HG02798 (cell line): ENCODE measurements around the gene GOLGA3.
"Not testable (repeated sequence)": the region's sequence is repeated elsewhere in the genome, so short reads cannot be mapped to it uniquely, and the experiment has no call there.

Experiments used
- ATAC-seq: cut with Tn5 transposase; IDR thresholded peaks from one replicate; pipeline ENCODE4 v1.9.1; 2021; ENCODE audit warnings: mild to moderate bottlenecking; ENCODE audit not compliant: unreplicated experiment, poor library complexity

The GOLGA3 gene

DNA sequence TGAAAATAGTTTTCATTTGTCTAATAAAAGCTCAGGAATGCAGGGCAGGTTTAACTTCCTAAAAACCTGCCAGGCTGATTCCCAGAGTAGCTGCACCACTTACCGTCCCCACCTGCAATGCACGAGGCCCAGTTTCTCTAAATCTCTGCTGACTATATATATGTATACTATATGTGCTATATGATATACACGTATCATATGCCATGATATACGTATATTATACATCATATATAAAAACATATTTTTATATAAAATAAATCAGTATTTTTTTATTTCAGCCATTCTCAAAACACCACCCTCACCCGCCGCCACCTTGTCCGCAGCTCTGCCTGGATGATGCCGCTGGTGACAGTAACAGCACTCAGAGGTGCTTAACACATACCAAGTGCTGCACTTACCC lies 69.3 kb downstream of the GOLGA3 start:
- no peak for ATAC-seq

DNA sequence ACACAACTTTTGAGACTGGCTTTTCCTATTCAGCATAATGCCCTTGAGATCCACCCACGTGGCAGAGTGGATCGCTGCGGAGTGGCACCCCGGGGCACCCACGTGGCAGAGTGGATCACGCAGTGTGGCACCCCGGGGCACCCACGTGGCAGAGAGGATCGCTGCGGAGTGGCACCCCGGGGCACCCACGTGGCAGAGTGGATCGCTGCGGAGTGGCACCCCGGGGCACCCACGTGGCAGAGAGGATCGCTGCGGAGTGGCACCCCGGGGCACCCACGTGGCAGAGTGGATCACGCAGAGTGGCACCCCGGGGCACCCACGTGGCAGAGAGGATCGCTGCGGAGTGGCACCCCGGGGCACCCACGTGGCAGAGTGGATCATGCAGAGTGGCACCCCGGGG lies 69.8 kb downstream of the GOLGA3 start:
- not testable (repeated sequence) for ATAC-seq

DNA sequence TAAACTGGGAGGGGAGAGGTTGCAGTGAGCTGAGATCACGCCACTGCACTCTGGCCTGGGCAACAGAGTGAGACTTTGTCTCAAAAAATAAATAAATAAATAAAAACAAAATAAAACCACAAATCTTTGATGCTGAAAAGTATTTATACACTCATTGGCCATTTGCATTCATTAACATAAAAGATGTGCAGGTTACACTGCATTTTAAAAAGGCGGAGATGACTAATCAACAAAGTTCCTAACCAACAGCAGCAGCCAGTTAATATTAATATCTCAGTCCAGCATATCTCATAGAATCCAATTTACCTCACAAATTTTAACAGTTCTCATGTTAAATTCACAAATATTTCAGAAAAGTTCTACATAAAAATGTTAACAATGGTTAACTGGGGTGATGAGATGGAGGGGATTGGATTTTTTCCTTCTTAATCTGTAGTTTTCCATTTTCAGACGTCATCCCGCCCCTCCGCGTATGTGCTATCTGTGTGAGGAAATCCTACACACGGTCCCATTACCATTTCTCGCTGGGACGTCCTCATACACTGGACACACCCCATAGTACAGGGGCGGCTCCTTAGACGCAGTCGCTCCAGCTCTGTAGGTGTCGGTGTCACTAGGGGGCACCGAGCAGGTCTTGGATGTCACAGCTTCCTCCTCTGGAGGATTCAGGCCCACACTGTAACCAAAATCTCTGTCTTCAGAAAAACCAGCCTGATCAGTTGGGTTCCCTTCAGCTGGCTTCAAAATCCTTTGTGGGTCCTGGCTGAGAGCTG lies 74.3 kb downstream of the GOLGA3 start:
- ATAC-seq, result no peak

DNA sequence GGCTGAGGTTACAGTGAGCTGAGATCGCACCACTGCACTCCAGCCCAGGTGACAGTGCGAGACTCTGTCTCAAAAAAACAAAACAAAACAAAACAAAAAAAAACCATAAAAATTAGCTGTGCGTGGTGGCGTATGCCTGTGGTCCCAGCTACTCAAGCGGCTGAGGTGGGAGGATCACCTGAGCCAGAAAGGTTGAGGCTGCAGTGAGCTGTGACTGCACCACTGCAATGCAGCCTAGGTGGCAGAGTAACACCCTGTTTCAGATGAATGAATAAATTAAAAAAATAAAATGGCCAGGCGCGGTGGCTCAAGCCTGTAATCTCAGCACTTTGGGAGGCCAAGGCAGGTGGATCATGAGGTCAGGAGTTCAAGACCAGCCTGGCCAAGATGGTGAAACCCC lies 75.0 kb downstream of the GOLGA3 start:
- ATAC-seq, result not testable (repeated sequence)

DNA sequence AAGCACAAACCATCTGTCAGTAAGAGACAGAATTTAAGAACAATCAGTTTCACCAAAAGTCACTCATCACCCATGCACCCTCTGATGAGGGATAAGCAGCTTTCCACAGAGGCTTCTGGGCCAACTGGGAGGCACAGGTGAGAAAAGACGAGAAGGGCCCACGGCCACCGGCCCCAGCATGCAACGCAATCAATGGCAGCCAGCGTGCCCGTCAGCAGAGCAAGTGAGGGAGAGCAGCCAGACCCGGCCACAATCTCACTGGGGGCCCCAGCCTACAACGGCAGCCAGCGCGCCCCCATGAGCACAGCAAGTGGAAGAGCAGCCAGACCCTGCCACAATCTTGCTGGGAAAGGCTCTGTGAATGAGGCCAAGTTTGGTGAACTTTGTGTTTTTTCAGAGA lies 80.3 kb downstream of the GOLGA3 start:
- no peak for ATAC-seq

DNA sequence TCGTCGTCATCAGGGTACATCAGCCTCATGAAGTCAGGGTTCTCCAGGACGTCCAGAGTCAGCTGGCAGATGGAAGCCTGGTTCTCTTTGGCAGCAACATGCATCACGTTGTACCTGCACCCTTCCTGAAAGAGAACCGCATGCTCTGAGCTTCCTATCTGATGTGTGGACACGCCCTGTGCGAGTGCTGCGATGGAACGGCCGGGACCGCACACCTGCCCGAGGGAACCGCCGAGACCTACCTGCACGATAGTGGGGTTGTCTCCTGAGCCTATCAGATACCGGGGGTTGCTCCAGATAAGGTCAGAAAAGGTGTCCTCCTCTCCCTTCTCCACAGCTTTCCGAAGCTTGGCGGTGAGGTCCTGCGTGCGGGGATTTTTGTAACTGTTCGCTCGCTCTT lies 80.8 kb downstream of the GOLGA3 start:
- no peak for ATAC-seq

DNA sequence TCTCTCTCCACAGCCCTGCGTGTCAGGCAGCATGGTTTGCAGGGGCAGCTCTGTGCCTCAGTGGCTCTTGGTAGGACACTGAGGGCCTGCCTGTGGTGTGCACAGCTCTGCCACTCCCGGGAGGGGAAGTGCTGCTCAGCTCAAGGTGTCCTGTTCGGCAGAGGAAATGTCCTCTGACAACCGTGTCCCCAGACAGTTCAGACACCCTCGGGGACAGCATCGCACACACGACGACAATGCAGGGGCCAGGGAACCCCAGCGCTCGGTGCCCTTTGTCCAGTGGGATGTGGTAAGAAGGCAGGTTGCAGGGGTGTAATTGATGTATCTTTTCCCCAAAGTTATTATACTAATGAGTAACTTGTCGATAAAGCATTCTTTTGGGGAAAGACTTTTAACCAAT lies 81.3 kb downstream of the GOLGA3 start:
- no peak for ATAC-seq

DNA sequence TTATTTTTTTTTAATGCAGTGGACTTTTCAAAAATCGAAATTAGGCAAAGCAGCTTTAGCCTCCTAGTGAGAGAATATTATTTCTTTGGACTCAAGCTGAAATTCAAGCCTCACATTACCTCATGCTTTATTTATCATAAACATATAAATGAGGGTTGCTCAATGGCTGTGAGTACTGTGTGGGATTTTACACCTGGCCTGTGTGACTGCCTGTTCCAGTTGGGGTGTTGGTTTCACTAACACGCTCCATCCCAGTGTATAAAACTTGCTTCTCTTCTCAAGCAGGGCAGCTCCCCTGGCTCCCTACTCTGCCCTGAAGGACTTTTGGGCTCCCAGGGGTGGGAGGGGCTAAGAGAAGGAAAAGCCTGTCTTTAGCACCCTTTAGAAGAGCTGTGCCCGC lies 82.1 kb downstream of the GOLGA3 start:
- no peak for ATAC-seq

DNA sequence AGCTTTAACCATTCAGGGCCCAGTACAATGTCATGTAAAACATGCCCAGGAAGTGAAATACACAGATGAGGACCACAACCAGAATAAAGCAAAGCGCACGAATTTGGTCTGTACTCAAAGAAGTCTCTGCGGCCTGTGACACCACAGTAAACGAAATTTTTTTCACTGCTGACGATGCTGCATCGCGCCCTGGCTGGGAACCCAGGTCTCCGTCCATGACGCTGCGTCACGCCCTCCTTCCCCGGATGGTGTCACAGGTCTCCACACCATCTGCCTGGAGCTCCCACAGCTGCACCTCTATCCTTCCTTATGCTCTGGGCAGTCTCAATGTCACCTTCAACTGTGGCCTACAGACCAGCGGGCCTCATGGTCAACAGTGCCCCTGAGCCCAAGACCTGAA lies 84.8 kb downstream of the GOLGA3 start:
- ATAC-seq, result no peak

DNA sequence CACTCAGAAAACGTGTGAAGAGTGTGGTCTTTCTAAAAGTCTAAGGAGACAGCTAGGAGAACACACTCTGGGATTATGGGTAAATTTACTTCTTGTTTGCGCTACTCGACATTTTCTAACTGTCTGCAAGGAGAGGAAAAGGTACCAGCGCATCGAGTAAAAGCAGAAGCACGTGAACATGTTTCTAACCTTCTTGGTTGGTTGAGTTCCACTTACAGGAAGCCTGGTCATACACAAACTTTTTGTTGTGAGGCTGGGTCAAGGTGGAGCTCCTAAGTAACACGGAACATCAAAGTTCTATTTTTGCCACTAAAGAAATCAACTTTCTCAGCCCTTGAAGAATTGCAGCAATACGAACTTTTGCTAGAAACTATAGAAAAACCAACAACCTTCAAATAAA lies 87.0 kb downstream of the GOLGA3 start:
- ATAC-seq, result no peak

DNA sequence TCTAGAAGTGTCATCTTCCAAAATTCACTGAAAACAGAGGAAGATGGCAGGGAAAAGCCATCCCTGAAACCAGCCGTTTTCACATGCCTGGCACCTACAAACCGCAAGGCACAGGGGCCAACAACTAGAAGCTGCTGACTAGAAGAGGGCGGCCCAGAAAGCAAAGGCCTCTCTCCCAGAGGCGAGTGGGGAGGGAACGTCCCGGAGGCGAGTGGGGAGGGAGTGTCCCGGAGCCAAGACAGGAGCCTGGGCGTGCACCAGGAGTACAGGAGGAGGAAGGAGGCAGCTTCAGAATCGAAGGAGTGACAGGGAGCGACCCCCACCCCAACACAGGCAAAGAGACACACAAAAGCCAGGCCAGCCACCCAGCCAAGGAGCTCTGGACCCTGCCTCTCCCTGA lies 88.0 kb downstream of the GOLGA3 start:
- no peak for ATAC-seq

DNA sequence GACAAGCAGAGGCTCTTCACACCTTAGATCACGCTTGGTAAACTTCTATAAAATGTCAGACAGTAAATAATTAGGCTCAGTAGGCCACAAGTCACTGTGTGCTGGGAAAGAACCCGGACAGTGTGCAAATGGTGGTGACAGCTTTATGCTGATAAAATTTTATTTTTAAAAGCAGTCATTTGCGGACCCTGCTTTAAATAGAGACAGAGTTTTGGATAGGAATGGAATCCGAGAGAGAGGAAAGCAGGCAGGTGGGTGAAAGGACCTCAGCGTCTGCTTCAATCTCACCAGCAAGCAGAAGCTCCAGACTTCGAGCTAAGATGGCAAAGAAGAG lies 88.4 kb downstream of the GOLGA3 start:
- ATAC-seq, result no peak

DNA sequence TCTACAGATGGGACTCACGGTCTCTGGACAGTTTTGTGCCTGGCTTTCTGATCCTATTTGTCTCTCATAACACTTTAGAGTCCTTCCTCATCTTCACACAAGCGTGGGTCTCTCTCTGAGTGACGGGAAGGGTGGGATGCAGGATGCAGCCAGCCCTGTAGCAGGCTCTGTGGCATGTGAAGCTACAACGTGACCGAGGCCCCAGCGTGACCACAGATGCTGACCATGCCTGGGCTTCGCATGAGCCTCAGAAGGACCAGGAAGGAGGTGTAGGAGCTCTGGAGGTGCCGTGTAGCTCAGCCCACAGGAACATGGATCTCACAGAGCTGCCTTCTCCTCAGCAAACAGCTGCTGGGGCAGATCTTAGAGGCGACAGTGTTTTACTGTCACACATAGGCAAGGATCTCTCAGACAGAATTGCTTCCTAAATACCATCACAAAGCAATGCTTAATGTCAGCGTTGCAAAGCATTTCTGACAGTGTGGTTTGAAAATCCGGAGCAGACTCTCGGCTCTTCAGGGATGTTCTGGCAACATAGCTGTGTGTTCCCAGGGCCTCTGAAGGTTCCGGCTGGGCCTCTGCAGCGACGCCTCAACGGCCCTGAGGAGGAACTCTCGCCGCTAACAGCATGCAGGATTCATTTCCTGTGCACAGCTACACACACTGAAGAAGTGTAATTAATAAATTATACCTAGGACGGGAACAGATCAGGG lies 88.9 kb downstream of the GOLGA3 start:
- ATAC-seq, result no peak

DNA sequence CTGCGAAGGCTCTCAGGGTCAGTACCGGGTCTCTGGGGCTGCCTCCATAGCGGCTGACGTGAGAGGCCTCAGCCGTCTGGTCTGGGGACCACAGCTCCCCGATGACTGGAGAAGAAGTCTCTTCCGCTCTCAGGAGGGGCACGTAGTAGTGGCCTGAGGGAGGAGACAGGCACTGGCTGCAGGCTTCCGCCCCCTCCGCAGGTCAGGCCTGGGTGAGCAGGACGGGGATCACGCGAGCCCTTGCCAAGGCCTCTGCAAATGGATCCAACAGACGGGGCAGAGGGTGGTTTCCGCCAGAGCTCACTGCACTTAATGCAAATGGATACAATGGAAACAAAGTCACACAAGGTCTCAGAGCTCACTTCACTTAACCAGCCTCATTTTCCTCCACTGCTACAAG lies 91.8 kb downstream of the GOLGA3 start:
- ATAC-seq, result no peak

DNA sequence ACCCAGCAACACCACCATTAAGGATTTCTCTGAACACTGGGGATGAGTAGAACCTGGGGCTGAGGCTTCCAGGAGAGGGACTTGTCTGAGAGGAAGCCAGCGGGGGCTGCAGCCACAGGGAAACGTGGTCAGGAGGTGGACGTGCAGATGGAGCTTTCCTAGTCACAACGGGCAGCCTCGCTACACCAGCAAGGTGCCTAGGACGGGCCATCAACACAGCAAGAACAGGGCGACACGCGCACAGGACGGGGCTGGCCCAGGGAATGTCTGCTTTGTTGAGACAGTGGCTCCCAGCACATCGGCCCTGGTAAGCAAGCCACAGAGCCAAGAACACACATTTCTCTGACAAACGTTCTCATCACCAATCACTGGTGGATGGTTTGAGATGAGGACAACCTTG lies 92.3 kb downstream of the GOLGA3 start:
- ATAC-seq, result no peak

DNA sequence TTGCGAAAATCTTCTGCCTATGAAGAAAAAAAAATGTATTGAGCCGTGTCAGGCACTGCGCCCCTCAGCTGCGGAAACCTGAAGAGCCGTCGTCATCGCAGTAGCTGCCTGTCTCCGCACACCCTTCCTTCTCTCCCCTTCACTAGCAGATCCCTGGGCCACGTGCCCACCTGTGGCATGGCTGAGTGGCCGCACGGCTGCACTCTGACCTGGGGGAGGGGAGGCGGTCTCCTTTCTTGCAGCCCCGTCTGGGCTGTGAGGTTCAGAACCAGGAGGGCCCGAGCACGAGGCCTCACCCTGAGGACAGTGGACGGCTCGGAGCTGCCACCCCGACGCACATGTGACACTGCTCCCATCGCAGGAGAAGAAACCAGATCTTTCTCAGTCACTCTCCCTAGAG lies 93.2 kb downstream of the GOLGA3 start:
- no peak for ATAC-seq

DNA sequence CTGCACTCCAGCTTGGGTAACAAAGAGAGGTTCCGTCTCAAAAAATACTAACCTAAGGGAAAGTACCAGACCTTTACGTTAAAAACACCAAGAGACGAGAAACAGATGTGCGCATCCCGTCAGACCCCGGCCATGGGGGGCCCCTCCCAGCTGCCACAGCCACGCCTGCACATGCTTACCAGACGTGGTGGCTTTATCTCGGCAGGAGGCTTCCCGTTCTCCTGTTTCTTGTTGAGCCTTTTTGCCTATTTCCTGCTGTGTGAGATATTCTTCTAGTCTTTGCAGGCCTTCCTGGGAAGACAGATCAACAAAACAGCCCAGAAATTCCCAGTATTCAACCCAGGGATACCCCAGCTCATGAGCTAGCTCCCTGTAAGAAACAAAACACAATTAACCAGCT lies 94.5 kb downstream of the GOLGA3 start:
- ATAC-seq, result no peak

DNA sequence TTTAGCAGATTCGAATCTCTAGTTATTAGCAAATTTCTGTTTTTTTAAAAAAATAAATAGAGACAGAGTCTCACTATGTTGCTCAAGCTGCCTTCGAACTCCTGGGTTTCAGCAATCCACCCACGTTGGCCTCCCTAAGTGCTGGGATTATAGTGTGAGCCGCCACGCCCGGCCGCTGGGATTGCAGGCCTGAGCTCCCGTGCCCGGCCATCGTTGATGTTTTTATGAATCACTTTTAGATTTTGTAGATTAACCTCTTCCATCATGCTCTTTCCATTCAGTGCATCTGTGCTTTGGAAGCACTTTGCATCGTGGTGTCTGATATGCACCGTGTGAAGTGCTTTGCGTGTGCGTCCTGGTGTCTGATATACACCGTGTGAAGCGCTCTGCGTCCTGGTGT lies 97.1 kb downstream of the GOLGA3 start:
- ATAC-seq, result no peak

DNA sequence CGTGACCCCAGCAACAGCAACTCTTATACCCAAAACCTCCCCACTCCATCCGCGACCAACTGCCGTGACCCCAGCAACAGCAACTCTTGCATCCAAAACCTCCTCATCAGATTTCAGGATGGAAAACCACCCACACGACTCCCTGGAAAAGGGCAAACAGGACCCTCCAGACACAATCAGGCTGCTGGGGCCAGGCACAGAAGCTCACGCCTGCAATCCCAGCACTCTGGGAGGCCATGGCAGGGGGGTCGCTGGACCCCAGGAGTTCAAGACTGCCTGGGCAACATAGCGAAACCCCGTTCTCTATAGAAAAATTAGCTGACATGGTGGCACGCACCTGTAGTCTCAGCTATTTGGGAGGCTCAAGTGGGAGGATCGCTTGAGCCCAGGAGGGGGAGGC lies 98.3 kb downstream of the GOLGA3 start:
- ATAC-seq, result no peak

DNA sequence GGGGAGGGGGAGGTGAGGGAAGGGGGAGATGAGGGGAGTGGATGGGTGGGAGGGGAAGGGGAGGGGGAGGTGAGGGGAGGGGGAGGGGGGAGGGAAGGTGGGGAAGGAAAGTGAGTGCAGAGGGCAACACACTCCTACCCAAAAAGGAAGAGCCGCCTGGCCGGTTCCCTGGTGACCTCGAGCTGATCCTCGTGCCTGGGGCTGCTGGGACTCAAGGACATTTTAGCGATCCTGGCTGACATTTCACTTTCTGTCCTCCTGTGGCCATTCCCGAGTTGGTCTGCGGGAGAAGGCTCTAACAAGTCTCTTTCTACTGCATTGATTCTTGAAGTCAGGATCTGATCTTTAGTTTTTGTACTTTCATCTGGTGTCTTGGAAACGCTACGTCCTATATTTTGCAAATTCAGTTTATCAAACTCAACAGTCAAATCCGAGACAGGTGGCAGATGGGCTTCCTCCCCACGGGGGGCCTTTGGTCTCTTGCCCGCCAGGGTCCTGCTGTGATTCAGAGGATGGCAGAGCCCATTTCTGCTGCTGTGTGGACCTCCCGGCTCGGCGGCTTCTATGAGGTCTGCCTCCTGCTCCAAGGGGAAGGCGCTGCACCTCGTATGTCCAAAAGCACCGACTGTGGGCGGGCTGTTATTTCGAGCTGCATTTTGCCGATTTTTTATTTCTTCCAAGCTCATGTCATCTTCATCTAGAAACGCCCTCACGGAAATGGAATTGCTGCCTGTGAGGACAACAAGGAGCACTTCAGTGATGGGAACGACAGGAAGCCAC lies 98.9 kb downstream of the GOLGA3 start:
- no peak for ATAC-seq

DNA sequence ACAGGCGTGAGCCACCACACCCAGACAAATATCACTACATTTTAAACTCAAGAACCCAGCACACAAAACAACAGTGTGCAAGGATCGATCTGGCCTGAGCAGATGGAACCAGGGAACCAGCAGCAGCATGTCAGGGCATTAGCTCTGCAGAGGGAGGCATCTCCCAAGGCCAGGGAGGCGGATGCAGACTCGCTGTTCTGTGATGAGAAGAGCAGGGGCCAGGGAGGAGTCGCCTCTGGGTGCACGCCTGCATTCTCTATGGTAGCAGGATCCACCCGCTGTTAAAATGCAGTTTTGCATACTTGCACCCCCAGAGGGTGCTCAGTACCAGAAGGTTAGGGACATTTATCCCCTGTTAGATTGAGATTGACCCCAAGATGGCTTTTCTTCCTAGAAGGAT lies 100.2 kb downstream of the GOLGA3 start:
- ATAC-seq, result no peak
